Erythroblast (primary cell): ENCODE measurements around the gene PPP1R13B.

ENCODE experiments used
- GATA1 ChIP-seq: IDR thresholded peaks from 2 replicates; pipeline ENCODE4 v1.6.1; 2011; ENCODE audit warnings: low read depth, mild to moderate bottlenecking, control low read depth, low read length, moderate library complexity
- POLR2A ChIP-seq: IDR thresholded peaks from 2 replicates; pipeline ENCODE4 v1.6.1; 2011; ENCODE audit warnings: mild to moderate bottlenecking, low read length

DNA sequence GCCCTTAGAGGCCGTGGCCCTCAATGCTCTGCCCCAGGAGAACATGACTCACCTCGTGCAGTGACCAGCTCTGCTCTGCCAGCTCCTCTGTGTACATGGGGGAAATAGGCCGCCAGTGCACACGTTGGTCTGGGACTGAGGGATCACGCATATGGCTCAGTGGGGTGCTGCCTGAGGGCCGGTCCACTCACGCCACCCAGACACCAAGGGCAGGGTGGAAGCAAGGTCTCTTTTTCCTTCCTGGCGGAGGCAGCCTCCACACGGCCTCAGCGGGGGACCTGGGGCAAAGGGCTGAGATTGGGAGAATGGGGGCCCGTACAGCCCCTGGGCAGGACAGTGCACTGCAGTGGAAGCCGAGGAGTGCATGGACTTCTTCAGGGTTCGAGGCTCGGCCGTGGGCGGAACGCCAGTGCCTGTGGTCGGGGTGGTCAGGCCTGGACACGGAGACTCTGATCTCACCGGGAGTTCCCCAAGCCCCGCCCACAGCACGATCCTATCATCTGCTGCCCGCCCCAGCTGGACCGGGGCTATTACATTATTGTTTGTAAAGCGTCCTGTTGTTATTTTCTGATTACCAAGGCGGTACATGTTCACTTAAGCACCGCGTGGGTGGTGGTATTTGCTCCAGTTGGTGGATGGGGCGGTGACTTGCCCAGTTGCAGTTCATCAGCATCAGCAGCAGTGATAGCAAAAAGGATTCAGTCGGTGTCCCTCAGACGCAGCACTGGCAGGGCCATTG lies 42.1 kb upstream of the PPP1R13B start:
- no peak for TF ChIP-seq POLR2A
- no peak for TF ChIP-seq GATA1
